H1 (cell line): ENCODE measurements around the gene DIPK1A. TPM values are rescaled to one million over a fixed set of nuclear protein-coding genes. Genes with fewer than 3 reads are reported as not detected.

Experiments
- CTCF ChIA-PET: fragments of 300-600 bp; sonication (Branson Sonifier 250); formaldehyde crosslinking; loops from one replicate; lab custom pipeline; 2021; ENCODE audit not compliant: partially characterized antibody; lab: Charles Lee
- POLR2A ChIA-PET: fragments of 300-600 bp; sonication (Branson Sonifier 250); formaldehyde crosslinking; loops from one replicate; lab custom pipeline; 2021; ENCODE audit warnings: inconsistent platforms; ENCODE audit not compliant: partially characterized antibody; lab: Charles Lee
- DNase-seq, 2 experiments: peaks; one replicate each; pipeline versions ENCODE4 v3.0.0 to v3.0.0-alpha.2; 2010 to 2022; ENCODE audit warnings: low spot score in 2 of 2, low read depth in 1 of 2, mixed read lengths in 1 of 2
- FAIRE-seq: peaks from 2 replicates; lab custom pipeline; 2011; peaks lifted over from hg19 to GRCh38; lab: Jason Lieb, UNC
- H2AFZ ChIP-seq: 2 replicates; pipeline ENCODE4 v1.8.1; 2012; ENCODE audit warnings: low read length, inconsistent platforms
- H2AK5ac ChIP-seq: 2 replicates; pipeline ENCODE4 v1.6.1; 2013; ENCODE audit warnings: low read depth, low read length
- H2BK120ac ChIP-seq: replicated peaks from 2 replicates; pipeline ENCODE3; 2013; ENCODE audit warnings: low read depth, low read length, inconsistent platforms
- H2BK12ac ChIP-seq: 2 replicates; pipeline ENCODE4 v1.6.1; 2013; ENCODE audit warnings: low read depth, low read length
- H2BK15ac ChIP-seq: 2 replicates; pipeline ENCODE4 v1.6.1; 2013; ENCODE audit warnings: low read length
- H2BK20ac ChIP-seq: 2 replicates; pipeline ENCODE4 v1.6.1; 2013; ENCODE audit warnings: low read length
- H2BK5ac ChIP-seq: 2 replicates; pipeline ENCODE4 v1.6.1; 2013; ENCODE audit warnings: low read depth, low read length
- H3K14ac ChIP-seq: 2 replicates; pipeline ENCODE4 v1.6.1; 2013; ENCODE audit warnings: inconsistent platforms; ENCODE audit not compliant: insufficient read length
- H3K18ac ChIP-seq: 2 replicates; pipeline ENCODE4 v1.6.1; 2013; ENCODE audit warnings: low read length; ENCODE audit errors: extremely low read depth
- H3K23ac ChIP-seq: 2 replicates; pipeline ENCODE4 v1.6.1; 2013; ENCODE audit warnings: inconsistent platforms; ENCODE audit not compliant: insufficient read length
- H3K23me2 ChIP-seq: 2 replicates; pipeline ENCODE4 v1.6.1; 2013; ENCODE audit warnings: low read depth, low read length
- H3K27ac ChIP-seq: 2 replicates; pipeline ENCODE4 v1.6.1; 2011; ENCODE audit warnings: low read depth, low read length, inconsistent platforms
- H3K27me3 ChIP-seq, 4 experiments: replicated peaks in 1 of 4; 1 replicate in 1 of 4; 2 replicates in 3 of 4; pipeline versions ENCODE4 v1.6.1 to v1.8.1; 2011 to 2013; ENCODE audit warnings: low read length in 3 of 4, mild to moderate bottlenecking in 3 of 4, inconsistent platforms in 2 of 4, mixed read lengths in 2 of 4, moderate library complexity in 1 of 4; ENCODE audit not compliant: control insufficient read depth in 3 of 4, insufficient read depth in 3 of 4; ENCODE audit errors: extremely low read depth in 1 of 4
- H3K36me3 ChIP-seq, 4 experiments: 2 replicates each; pipeline versions ENCODE4 v1.6.1 to v1.8.1; 2011 to 2013; ENCODE audit warnings: mild to moderate bottlenecking in 4 of 4, low read length in 3 of 4, moderate library complexity in 2 of 4, control low read depth in 1 of 4, inconsistent platforms in 1 of 4; ENCODE audit not compliant: insufficient read depth in 4 of 4, control insufficient read depth in 2 of 4
- H3K4ac ChIP-seq: replicated peaks from 2 replicates; pipeline ENCODE3; 2013; ENCODE audit warnings: low read length, low read depth, mixed read lengths, inconsistent platforms; ENCODE audit not compliant: insufficient read length
- H3K4me1 ChIP-seq, 4 experiments: replicated peaks in 1 of 4; 1 replicate in 1 of 4; 2 replicates in 3 of 4; pipeline versions ENCODE4 v1.6.1 to v1.8.1; 2011 to 2013; ENCODE audit warnings: low read length in 3 of 4, inconsistent platforms in 2 of 4, mixed read lengths in 1 of 4; ENCODE audit not compliant: insufficient read depth in 4 of 4, control insufficient read depth in 3 of 4
- H3K4me2 ChIP-seq, 2 experiments: 2 replicates each; pipeline versions ENCODE4 v1.6.1 to v1.8.1; 2011 to 2013; ENCODE audit warnings: low read depth in 2 of 2, low read length in 2 of 2, control low read depth in 1 of 2, inconsistent platforms in 1 of 2, mild to moderate bottlenecking in 1 of 2; ENCODE audit not compliant: insufficient read depth in 1 of 2
- H3K4me3 ChIP-seq, 4 experiments: fragments of 200-600, 300-600 bp in 1 of 4; sonication (generic), shearing (Covaris generic), sonication (Bioruptor Twin) in 1 of 4; 2 replicates each; pipeline versions ENCODE4 v1.5.1 to v1.8.1; 2011 to 2016; ENCODE audit warnings: low read length in 4 of 4, low read depth in 3 of 4, control low read depth in 2 of 4, inconsistent platforms in 2 of 4, mild to moderate bottlenecking in 2 of 4, mixed read lengths in 1 of 4, moderate library complexity in 1 of 4; ENCODE audit not compliant: insufficient read depth in 2 of 4; ENCODE audit errors: extremely low read depth in 1 of 4
- H3K56ac ChIP-seq: replicated peaks from 2 replicates; pipeline ENCODE3; 2013; ENCODE audit warnings: low read depth, mild to moderate bottlenecking, mixed read lengths, low read length, inconsistent platforms; ENCODE audit not compliant: insufficient read length
- H3K79me1 ChIP-seq: 2 replicates; pipeline ENCODE4 v1.6.1; 2013; ENCODE audit warnings: low read depth, low read length, control low read depth
- H3K79me2 ChIP-seq, 2 experiments: 2 replicates each; pipeline versions ENCODE4 v1.6.1 to v1.8.1; 2012 to 2013; ENCODE audit warnings: low read length in 2 of 2, mild to moderate bottlenecking in 2 of 2, inconsistent platforms in 1 of 2; ENCODE audit not compliant: insufficient read depth in 2 of 2, control insufficient read depth in 1 of 2
- H3K9ac ChIP-seq, 4 experiments: replicated peaks in 1 of 4; 1 replicate in 1 of 4; 2 replicates in 3 of 4; pipeline versions ENCODE4 v1.6.1 to v1.8.1; 2011 to 2013; ENCODE audit warnings: low read depth in 3 of 4, low read length in 3 of 4, control low read depth in 2 of 4, mild to moderate bottlenecking in 2 of 4, moderate library complexity in 2 of 4, inconsistent platforms in 1 of 4; ENCODE audit errors: extremely low read depth in 1 of 4
- H3K9me3 ChIP-seq, 2 experiments: 2 replicates each; pipeline versions ENCODE4 v1.6.1 to v1.8.1; 2012 to 2013; ENCODE audit warnings: mild to moderate bottlenecking in 2 of 2, moderate library complexity in 2 of 2, control low read depth in 1 of 2, inconsistent platforms in 1 of 2, low read depth in 1 of 2, low read length in 1 of 2, mixed read lengths in 1 of 2; ENCODE audit not compliant: insufficient read depth in 2 of 2
- H4K20me1 ChIP-seq, 2 experiments: replicated peaks in 1 of 2; 2 replicates each; pipeline versions ENCODE3 to v1.8.1; 2011 to 2013; ENCODE audit warnings: inconsistent platforms in 2 of 2, low read length in 2 of 2, mild to moderate bottlenecking in 1 of 2; ENCODE audit not compliant: insufficient read depth in 2 of 2, control insufficient read depth in 1 of 2
- H4K5ac ChIP-seq: 2 replicates; pipeline ENCODE4 v1.6.1; 2013; ENCODE audit warnings: low read length, low read depth, mixed read lengths, inconsistent platforms; ENCODE audit not compliant: insufficient read length
- H4K8ac ChIP-seq: 2 replicates; pipeline ENCODE4 v1.8.0; 2013; ENCODE audit warnings: mild to moderate bottlenecking, moderate library complexity, low read length, inconsistent platforms; ENCODE audit not compliant: insufficient read depth; ENCODE audit errors: extremely low read depth
- H4K91ac ChIP-seq: replicated peaks from 2 replicates; pipeline ENCODE3; 2013; ENCODE audit warnings: low read length, mixed read lengths, inconsistent platforms; ENCODE audit not compliant: insufficient read length
- GABPA ChIP-seq: IDR thresholded peaks from 2 replicates; pipeline ENCODE4 v1.6.1; 2011; ENCODE audit warnings: mild to moderate bottlenecking, low read length, moderate library complexity, borderline replicate concordance; ENCODE audit not compliant: insufficient read depth
- JUND ChIP-seq: IDR thresholded peaks from 2 replicates; pipeline ENCODE4 v1.6.1; 2011; ENCODE audit warnings: mild to moderate bottlenecking, improper control_type of control experiment, low read length
- KDM1A ChIP-seq: fragments of 200-600, 300-600 bp; sonication (generic); IDR thresholded peaks from 2 replicates; pipeline ENCODE4 v1.7.1; 2016; ENCODE audit warnings: mild to moderate bottlenecking, low read length, borderline replicate concordance
- KDM4A ChIP-seq: IDR thresholded peaks from one replicate; pipeline ENCODE4 v1.7.1; 2012; ENCODE audit warnings: low read depth, mild to moderate bottlenecking, moderate library complexity, low read length, inconsistent platforms; ENCODE audit not compliant: severe bottlenecking
- RXRA ChIP-seq: IDR thresholded peaks from 2 replicates; pipeline ENCODE4 v1.6.1; 2011; ENCODE audit warnings: low read depth, mild to moderate bottlenecking, low read length, moderate library complexity; ENCODE audit not compliant: insufficient read depth
- SAP30 ChIP-seq: fragments of 300-600 bp; sonication (generic); IDR thresholded peaks from 2 replicates; pipeline ENCODE4 v1.7.1; 2012; ENCODE audit warnings: low read length, moderate library complexity, mild to moderate bottlenecking, inconsistent platforms; ENCODE audit not compliant: insufficient read depth, insufficient replicate concordance
- SIN3A ChIP-seq, 2 experiments: IDR thresholded peaks in 1 of 2; conservative IDR thresholded peaks in 1 of 2; 2 replicates each; pipeline ENCODE4 v1.6.1; 2011 to 2012; ENCODE audit warnings: low read length in 2 of 2, improper control_type of control experiment in 1 of 2, low read depth in 1 of 2, mild to moderate bottlenecking in 1 of 2
- SP2 ChIP-seq: IDR thresholded peaks from 2 replicates; pipeline ENCODE4 v1.6.1; 2012; ENCODE audit warnings: mild to moderate bottlenecking, low read length, inconsistent platforms
- TAF1 ChIP-seq: IDR thresholded peaks from 2 replicates; pipeline ENCODE4 v1.6.1; 2011; ENCODE audit warnings: mild to moderate bottlenecking, low read depth, low read length
- TBP ChIP-seq: IDR thresholded peaks from 2 replicates; pipeline ENCODE4 v1.6.1; 2011; ENCODE audit warnings: low read depth, low read length, improper control_type of control experiment
- WGBS, 2 experiments: shearing (Covaris generic) in 1 of 2; methylation state at CpG; one replicate each; pipeline versions ENCODE4 v1.1.6 to v1.1.7; 2013 to 2015; ENCODE audit warnings: low lambda C conversion rate in 2 of 2, mixed read lengths in 2 of 2, inconsistent platforms in 1 of 2, low coverage in 1 of 2, missing lambda C conversion rate in 1 of 2; ENCODE audit not compliant: insufficient replicate concordance in 2 of 2, insufficient coverage in 1 of 2, insufficient read length in 1 of 2; ENCODE audit errors: extremely low coverage in 1 of 2, missing lambda C conversion rate in 1 of 2; 5-methylcytosine and 5-hydroxymethylcytosine counted together
- polyA plus RNA-seq, 7 experiments: library from polyadenylated mRNA; depleted of rRNA in 3 of 7; stranded (reverse) in 5 of 7; unstranded in 2 of 7; fragments of >200 nt in 5 of 7; fragments of 200-250 nt in 2 of 7; gene quantifications; 1 replicate in 5 of 7; 2 replicates in 1 of 7; 4 replicates in 1 of 7; pipeline versions ENCODE4 v1.2.1 to v1.2.3, GENCODE V29; 2011 to 2013; ENCODE audit warnings: missing spikeins in 2 of 7, mixed read lengths in 2 of 7
- total RNA-seq: library from RNA; stranded (reverse); fragmentation: NEBNext Ultra II Directional; extraction: Animal tissue kit (Norgen Biotek cat#: 25700); gene quantifications from 2 replicates; pipeline ENCODE4 v1.2.1, GENCODE V29; 2021

Gene DIPK1A
- total and polyA plus RNA-seq, 2 of the 8 experiments (the other 6 are each of a cell fraction or from before 2014, with no cell fraction given): 2.5 to 5.0 TPM

DNA sequence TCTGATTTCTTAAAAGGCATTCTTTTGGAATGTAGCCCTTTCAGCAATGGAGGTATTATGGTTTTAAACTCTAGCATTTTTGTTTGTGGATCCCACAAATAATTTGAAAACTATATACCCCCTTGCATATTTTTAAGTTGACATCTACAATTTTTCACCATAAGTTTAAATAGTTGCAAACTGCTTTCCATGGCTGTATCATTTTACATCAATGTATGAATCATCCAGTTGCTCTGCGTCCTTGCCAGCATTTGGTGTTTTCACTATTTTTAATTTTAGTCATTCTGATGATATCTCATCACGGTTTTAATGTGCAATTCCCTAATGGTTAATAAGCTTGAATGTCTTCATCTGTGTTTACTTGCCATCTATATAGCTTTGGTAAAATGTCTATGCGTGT is 20.7 kb downstream of the DIPK1A start:
- Histone ChIP-seq H3K23me2 (no peaks in the 10 kb centered on the region; the same call in 1 of the 2 replicates), H3K27ac (no peak overlapping the region), H3K9me3 (no peaks in the 10 kb centered on the region), H4K20me1 (peaks cover 0 to 1% of the 10 kb centered on the region in 2 experiments), H3K27me3 (no peaks in the 10 kb centered on the region), H2BK20ac (no peak overlapping the region), H2BK120ac (no peak overlapping the region), H3K36me3 (no peaks in the 10 kb centered on the region), H2AK5ac (no peak overlapping the region), H4K91ac (no peak overlapping the region), H3K9ac (no peak overlapping the region), H3K79me2 (no peaks in the 10 kb centered on the region), H2BK15ac (no peak overlapping the region), H3K23ac (no peak overlapping the region), H3K4me2 (no peak overlapping the region), H4K8ac (no peak overlapping the region)
- 86% methylated on average over 3 of the region's 3 CpGs; no CpG with 5 or more reads in 1 of the 2 experiments for WGBS, 2 experiments
- FAIRE-seq: no peak
- ChIA-PET CTCF (interaction anchor here (1.5 to 2.3 kb wide), 2 partner anchors 81 to 82 kb away, joined by 5 read pairs; no protein-coding TSS in a partner anchor), POLR2A (no interaction called here)
- no peak for DNase-seq
- TF ChIP-seq RXRA: no peak
- TF ChIP-seq TAF1: no peak
- TF ChIP-seq SIN3A (conservative IDR thresholded peaks at IDR 0.05 in 1 of 2, IDR thresholded peaks at IDR 0.05 in 1 of 2; ENCODE audit: low read depth in 1 of 2, low read length in 2 of 2): no peak
- no peak for TF ChIP-seq SP2
- TF ChIP-seq GABPA: no peak
- no peak for TF ChIP-seq TBP
- no peak for TF ChIP-seq KDM1A
- TF ChIP-seq JUND: no peak
- no peak for TF ChIP-seq KDM4A
- no peak for TF ChIP-seq SAP30
- TF ChIP-seq, all 59 proteins: peak for 0
- Histone ChIP-seq H3K56ac (no peak overlapping the region), H3K4me3 (no peak overlapping the region), H2BK5ac (no peak overlapping the region), H3K4ac (no peak overlapping the region), H3K18ac (no peak overlapping the region), H3K79me1 (no peaks in the 10 kb centered on the region), H4K5ac (no peak overlapping the region), H2AFZ (no peak overlapping the region), H2BK12ac (no peak overlapping the region), H3K4me1 (no peaks in the 10 kb centered on the region), H3K14ac (no peak overlapping the region)
